Fibroblast of upper back skin (primary cell): Measurements from ENCODE around the gene PRR27.

ENCODE experiments used
- DNase-seq: peaks from one replicate; pipeline ENCODE4 v3.0.0-alpha.2; 2013

PRR27 gene

GRCh38 chr4:70153937-70154336, at the start of gene PRR27:
PRR27 (plus strand) TSS chr4:70154237; CDS start chr4:70154376, 139 bp downstream.
- no peak for DNase-seq

GRCh38 chr4:70110917-70111316, 43.1 kb upstream of the PRR27 start:
- no peak for DNase-seq

- no peak for DNase-seq
Measured at GRCh38 chr4:70113656-70114055, 40.4 kb upstream of the PRR27 start.

- no peak for DNase-seq
Measured at GRCh38 chr4:70114096-70114495, 39.9 kb upstream of the PRR27 start.

- no peak for DNase-seq
Measured at GRCh38 chr4:70120323-70120722, 33.7 kb upstream of the PRR27 start.

GRCh38 chr4:70133473-70133872, 20.6 kb upstream of the PRR27 start:
- DNase-seq: no peak

GRCh38 chr4:70138751-70139150, 15.3 kb upstream of the PRR27 start:
- DNase-seq: no peak

- DNase-seq: no peak
Measured at GRCh38 chr4:70151271-70151670, 2.8 kb upstream of the PRR27 start.

- DNase-seq: no peak
Measured at GRCh38 chr4:70152088-70152487, 1.9 kb upstream of the PRR27 start.

GRCh38 chr4:70158576-70158975, 4.5 kb downstream of the PRR27 start:
- DNase-seq: no peak

GRCh38 chr4:70177090-70177489, 23.1 kb downstream of the PRR27 start:
- no peak for DNase-seq

- DNase-seq: no peak
Measured at GRCh38 chr4:70178075-70178660, 24.1 kb downstream of the PRR27 start.

GRCh38 chr4:70179811-70180210, 25.8 kb downstream of the PRR27 start:
- no peak for DNase-seq

- DNase-seq: no peak
Measured at GRCh38 chr4:70181864-70182263, 27.8 kb downstream of the PRR27 start.

GRCh38 chr4:70182517-70183167, 28.6 kb downstream of the PRR27 start:
- DNase-seq: no peak

GRCh38 chr4:70183168-70183939, 29.3 kb downstream of the PRR27 start:
- DNase-seq: peak; percentile 37

GRCh38 chr4:70183940-70184246, 29.9 kb downstream of the PRR27 start:
- DNase-seq: no peak

- no peak for DNase-seq
Measured at GRCh38 chr4:70187216-70187615, 33.2 kb downstream of the PRR27 start.

- DNase-seq: no peak
Measured at GRCh38 chr4:70190579-70190978, 36.5 kb downstream of the PRR27 start.

GRCh38 chr4:70191647-70192046, 37.6 kb downstream of the PRR27 start:
- DNase-seq: no peak

GRCh38 chr4:70192895-70193294, 38.9 kb downstream of the PRR27 start:
- no peak for DNase-seq

GRCh38 chr4:70195425-70195824, 41.4 kb downstream of the PRR27 start, which contains the start of gene ODAM:
ODAM (plus strand) TSS chr4:70195725; CDS start chr4:70196544, 819 bp downstream.
- DNase-seq: no peak

- DNase-seq: no peak
Measured at GRCh38 chr4:70196857-70197256, 42.8 kb downstream of the PRR27 start.

- no peak for DNase-seq
Measured at GRCh38 chr4:70197842-70198241, 43.8 kb downstream of the PRR27 start.
